Measurements from ENCODE around the gene POU5F1.

POU5F1 gene

DNA sequence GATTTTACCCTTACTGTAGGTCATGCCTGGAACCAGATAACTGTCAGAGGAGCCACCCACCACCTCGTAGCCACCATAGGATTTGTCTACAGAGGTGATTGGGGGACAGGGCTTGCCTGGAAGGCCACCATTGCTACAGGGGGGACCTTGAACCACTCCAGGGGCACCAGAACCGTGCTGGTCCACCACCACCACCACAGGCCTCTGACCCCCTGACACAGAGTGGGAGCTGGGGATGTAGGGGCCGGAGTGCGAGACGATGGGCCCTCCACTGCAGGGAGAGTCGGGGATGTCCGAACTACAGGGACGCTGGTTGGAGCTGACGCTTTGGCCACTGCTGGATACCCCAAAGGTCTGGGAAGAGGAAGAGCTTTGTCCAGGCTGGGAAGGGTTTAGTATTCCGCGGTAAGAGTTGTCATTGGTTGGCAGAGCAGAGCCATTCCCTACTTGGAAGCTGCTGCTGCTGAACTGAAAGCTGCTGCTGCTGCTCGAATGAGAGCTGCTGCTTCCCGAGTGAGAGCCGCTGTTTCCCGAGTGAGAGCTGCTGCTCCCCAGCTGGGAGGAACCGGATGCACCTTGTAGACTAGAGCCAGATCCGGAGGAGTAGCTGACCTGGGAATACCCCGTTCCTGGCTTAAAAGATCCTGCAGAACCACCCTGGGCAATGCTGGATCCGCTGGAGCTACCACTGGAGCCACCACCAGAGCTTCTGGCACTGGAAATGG is 53.7 kb downstream of the POU5F1 start:
- DNase-seq (ENCODE audit: low read depth in 2 of 2, low spot score in 1 of 2), result no peak

DNA sequence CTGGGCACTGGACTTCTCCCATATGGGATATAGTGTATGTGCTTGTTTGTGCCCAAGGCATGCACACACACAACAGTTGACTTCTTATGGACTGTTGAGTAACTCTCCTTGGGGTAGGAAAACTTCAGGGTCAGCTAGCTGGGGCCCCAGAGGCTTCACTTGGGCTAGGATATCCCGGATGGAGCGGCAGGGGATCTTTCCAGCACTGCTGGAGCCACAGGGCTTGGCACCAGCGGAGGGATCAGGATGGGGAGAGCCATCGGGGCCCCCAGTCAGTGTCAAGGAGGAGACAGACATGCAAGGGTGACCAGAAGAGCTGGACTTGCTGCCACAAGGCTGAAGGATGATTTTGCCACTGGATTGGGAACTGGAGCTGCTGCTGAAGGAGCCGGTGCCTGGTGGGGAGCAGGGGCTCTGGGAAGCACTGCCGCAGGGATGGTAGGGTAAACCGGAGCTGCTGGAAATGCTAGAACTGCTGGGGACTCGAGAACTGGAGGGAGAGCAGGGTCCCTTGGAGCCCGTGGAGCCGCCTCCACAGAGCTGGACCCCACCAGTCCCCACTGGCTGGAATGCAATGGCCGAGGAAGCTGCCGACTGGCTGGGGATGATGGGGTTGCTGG is 54.4 kb downstream of the POU5F1 start:
- no peak for DNase-seq (ENCODE audit: low read depth in 2 of 2, low spot score in 1 of 2)

DNA sequence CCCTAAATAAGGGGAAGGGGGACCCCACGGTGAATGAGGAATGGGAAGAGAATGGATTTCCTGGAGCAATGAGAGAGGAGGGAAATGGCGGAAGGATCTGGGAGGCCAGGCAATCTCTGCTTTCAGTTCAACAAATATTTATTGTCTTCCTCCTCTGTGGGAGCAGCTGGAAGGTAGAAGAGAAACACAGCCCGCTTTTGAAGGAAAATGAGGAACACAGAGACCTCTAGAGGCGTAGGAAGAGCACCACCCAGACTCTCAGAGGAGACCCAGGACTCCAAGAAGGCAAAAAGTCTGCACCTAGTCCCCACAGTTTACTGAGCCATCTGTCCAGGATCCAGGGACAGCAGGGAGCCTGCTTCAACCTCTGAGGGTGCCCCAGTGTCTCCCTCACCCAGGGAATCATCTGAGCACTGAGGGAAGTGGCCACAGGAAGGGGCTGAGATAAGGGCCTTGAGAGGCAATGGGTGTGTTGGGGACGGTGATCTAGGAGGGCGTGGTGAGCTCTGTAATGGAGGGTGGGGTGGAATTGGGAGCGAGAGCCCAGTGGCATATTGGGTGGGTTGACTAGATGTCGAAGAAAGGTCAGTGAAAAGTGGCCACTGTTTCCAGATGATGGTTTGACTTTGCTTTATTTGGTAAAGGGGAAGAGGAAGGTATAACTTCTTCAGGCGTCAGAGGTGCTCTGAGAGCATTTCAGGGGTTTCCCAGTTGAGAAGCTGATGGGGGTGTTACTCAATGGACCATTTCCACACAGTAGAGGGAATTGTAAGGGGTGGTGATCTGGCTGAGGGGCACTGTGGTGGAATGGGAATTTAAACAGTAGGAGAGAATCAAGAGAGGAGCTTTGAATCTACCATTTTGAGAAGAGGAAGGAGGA is 55.3 kb downstream of the POU5F1 start:
- DNase-seq (ENCODE audit: low read depth in 2 of 2, low spot score in 1 of 2), result no peak

DNA sequence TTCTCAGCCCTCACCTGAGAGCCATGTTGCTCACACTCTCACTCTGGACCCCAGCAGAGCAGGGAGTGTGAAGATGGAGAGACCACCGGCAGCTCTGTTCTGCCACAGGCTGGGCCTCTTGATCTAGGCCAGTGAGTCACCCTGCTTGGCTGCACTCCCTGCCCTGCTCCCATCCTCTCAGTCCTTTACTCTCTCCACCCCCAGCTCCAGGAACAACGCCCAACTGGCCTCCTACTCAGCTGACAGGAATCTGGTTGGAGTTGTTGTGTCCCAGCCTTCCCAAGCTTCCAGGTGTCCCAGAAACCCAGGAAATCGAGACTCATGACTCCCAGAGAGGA is 56.0 kb downstream of the POU5F1 start, which contains the start of gene PSORS1C1:
Gene PSORS1C1 (plus strand): TSS at position 260 of the 338 bp plus-strand sequence. CDS start 14,833 bp downstream, outside the sequence.
- no peak for DNase-seq (ENCODE audit: low read depth in 2 of 2, low spot score in 1 of 2)
